K562 (cell line): ENCODE data around the gene MAP1LC3B. TPM values are rescaled to one million over a fixed set of nuclear protein-coding genes. Genes with fewer than 3 reads are reported as not detected.

ENCODE experiments used
- ATAC-seq: fragments of 200-7000 bp; cut with Tn5 transposase; 3 replicates; pipeline ENCODE4 v1.9.1; 2020; ENCODE audit warnings: moderate library complexity
- BruUV-seq: library from RNA; stranded (reverse); fragments of 400-500 nt; replicated peaks from 2 replicates; lab custom pipeline; 2021; lab: Mats Ljungman, UMichigan
- CTCF ChIA-PET: fragments of 300-600 bp; formaldehyde crosslinking; extraction: SDS; loops from one replicate; lab custom pipeline; 2021; ENCODE audit warnings: low intra/inter-chr PET ratio; lab: Yijun Ruan, JAX
- POLR2A ChIA-PET: fragments of 300-600, 350-650 bp; sonication (Branson Sonifier 250); formaldehyde crosslinking; extraction: SDS; loops from one replicate; lab custom pipeline; 2021; ENCODE audit warnings: antibody characterized with exemption, inconsistent platforms; lab: Yijun Ruan, JAX
- DNase-seq, 4 experiments: peaks; one replicate each; pipeline versions ENCODE4 v3.0.0 to v3.0.0-alpha.2; 2011 to 2018; ENCODE audit warnings: low spot score in 3 of 4, mixed read lengths in 3 of 4; ENCODE audit errors: extremely low read depth in 1 of 4
- FAIRE-seq: peaks from 2 replicates; lab custom pipeline; 2011; peaks lifted over from hg19 to GRCh38; lab: Jason Lieb, UNC
- H2AFZ ChIP-seq: 2 replicates; pipeline ENCODE4 v1.6.0; 2011; ENCODE audit warnings: low read depth, low read length, control low read depth, inconsistent platforms
- H3K27ac ChIP-seq: fragments of 200-600 bp; 3 replicates; pipeline ENCODE4 v1.8.0; 2011; ENCODE audit warnings: low read depth, mild to moderate bottlenecking, control low read depth, inconsistent platforms, low read length, moderate library complexity, mixed read lengths; ENCODE audit errors: extremely low read depth
- H3K27me3 ChIP-seq, 2 experiments: fragments of 300-600 bp in 1 of 2; 2 replicates in 1 of 2; 3 replicates in 1 of 2; pipeline versions ENCODE4 v1.6.0 to v1.8.0; 2011; ENCODE audit warnings: inconsistent platforms in 2 of 2, low read length in 2 of 2, mild to moderate bottlenecking in 1 of 2, mixed read lengths in 1 of 2, moderate library complexity in 1 of 2; ENCODE audit not compliant: control insufficient read depth in 2 of 2, insufficient read depth in 2 of 2
- H3K36me3 ChIP-seq: fragments of 300-600 bp; 3 replicates; pipeline ENCODE4 v1.8.0; 2011; ENCODE audit warnings: mild to moderate bottlenecking, low read length, inconsistent platforms; ENCODE audit not compliant: control insufficient read depth, insufficient read depth
- H3K4me1 ChIP-seq, 2 experiments: fragments of 200-600 bp in 1 of 2; replicated peaks in 1 of 2; 2 replicates in 1 of 2; 3 replicates in 1 of 2; pipeline versions ENCODE4 v1.5.1 to v1.8.0; 2011; ENCODE audit warnings: inconsistent platforms in 2 of 2, low read length in 2 of 2, mild to moderate bottlenecking in 1 of 2, mixed read lengths in 1 of 2, moderate library complexity in 1 of 2; ENCODE audit not compliant: control insufficient read depth in 2 of 2, insufficient read depth in 2 of 2
- H3K4me2 ChIP-seq: 2 replicates; pipeline ENCODE4 v1.6.1; 2011; ENCODE audit warnings: low read length, control low read depth, inconsistent platforms, mixed read lengths; ENCODE audit not compliant: insufficient read depth
- H3K4me3 ChIP-seq: fragments of 200-600 bp; sonication (generic), shearing (Covaris generic); 2 replicates; pipeline ENCODE4 v1.5.1; 2016; ENCODE audit warnings: control low read depth, inconsistent platforms
- H3K79me2 ChIP-seq: fragments of 200-600 bp; 3 replicates; pipeline ENCODE4 v1.8.0; 2011; ENCODE audit warnings: low read length, inconsistent platforms; ENCODE audit not compliant: control insufficient read depth, insufficient read depth
- H3K9ac ChIP-seq, 2 experiments: 2 replicates each; pipeline versions ENCODE4 v1.6.0 to v1.6.1; 2011; ENCODE audit warnings: low read depth in 2 of 2, low read length in 2 of 2, control low read depth in 1 of 2, inconsistent platforms in 1 of 2, mild to moderate bottlenecking in 1 of 2, mixed read lengths in 1 of 2; ENCODE audit not compliant: insufficient read depth in 1 of 2
- H3K9me1 ChIP-seq: one replicate; pipeline ENCODE4 v1.6.0; 2011; ENCODE audit warnings: inconsistent platforms, mild to moderate bottlenecking, low read length, moderate library complexity; ENCODE audit not compliant: control insufficient read depth, insufficient read depth
- H3K9me3 ChIP-seq: replicated peaks from 2 replicates; pipeline ENCODE4 v1.5.1; 2011; ENCODE audit warnings: low read depth, low read length, inconsistent platforms; ENCODE audit not compliant: control insufficient read depth, insufficient read depth
- H4K20me1 ChIP-seq: replicated peaks from 2 replicates; pipeline ENCODE4 v1.6.1; 2011; ENCODE audit warnings: low read length, inconsistent platforms, mixed read lengths; ENCODE audit not compliant: control insufficient read depth, insufficient read depth
- ATF2 ChIP-seq: sonication (generic); formaldehyde crosslinking; IDR thresholded peaks from 2 replicates; pipeline ENCODE4 v1.8.1; 2022; ENCODE audit warnings: missing genetic modification reagents
- ATF4 ChIP-seq: fragments of 450-650 bp; formaldehyde crosslinking; IDR thresholded peaks from 2 replicates; pipeline ENCODE4 v1.4.0; 2022; ENCODE audit warnings: mild to moderate bottlenecking, moderate library complexity
- DLX4 ChIP-seq: fragments of 250-450 bp; sonication (Bioruptor Pico); IDR thresholded peaks from 2 replicates; pipeline ENCODE4 v1.6.1; 2021; ENCODE audit warnings: mild to moderate bottlenecking
- HDAC6 ChIP-seq: IDR thresholded peaks from 2 replicates; pipeline ENCODE4 v1.6.1; 2012; ENCODE audit warnings: low read depth, mild to moderate bottlenecking, control low read depth, inconsistent platforms, low read length, moderate library complexity
- TEAD1 ChIP-seq, 2 experiments: fragments of 450-650 bp in 1 of 2; sonication (generic) in 1 of 2; formaldehyde crosslinking; IDR thresholded peaks; 2 replicates each; pipeline versions ENCODE4 v1.4.0 to v1.8.0; 2020 to 2022; ENCODE audit warnings: mild to moderate bottlenecking in 2 of 2, missing genetic modification reagents in 1 of 2
- ZBTB8A ChIP-seq: fragments of 450-650 bp; IDR thresholded peaks from 2 replicates; pipeline ENCODE4 v1.6.1; 2018; ENCODE audit warnings: mild to moderate bottlenecking, moderate library complexity; ENCODE audit not compliant: partially characterized antibody
- ZKSCAN1 ChIP-seq: fragments of 150-350 bp; IDR thresholded peaks from 2 replicates; pipeline ENCODE4 v1.6.1; 2016; ENCODE audit warnings: low read depth, low read length
- WGBS: fragments of 100-300 bp; shearing (Covaris generic); methylation state at CpG from one replicate; pipeline ENCODE4 v1.1.6; 2016; ENCODE audit warnings: low coverage, mixed read lengths; ENCODE audit not compliant: insufficient coverage; ENCODE audit errors: missing lambda C conversion rate; 5-methylcytosine and 5-hydroxymethylcytosine counted together
- in situ Hi-C: fragments of 300-500 bp; cut with MboI; formaldehyde crosslinking; loops from 4 replicates; pipeline ENCODE4 v1.15.0; 2018; ENCODE audit warnings: inconsistent platforms, mixed read lengths
- intact Hi-C: fragments of 100-400 bp; cut with micrococcal nuclease; formaldehyde crosslinking; loops from 2 replicates; pipeline ENCODE4 v1.14.2; 2022
- polyA plus RNA-seq, 8 experiments: library from polyadenylated mRNA; depleted of rRNA in 4 of 8; stranded (reverse) in 5 of 8; unstranded in 3 of 8; fragments of >200 nt; fragmentation: Nextera tagmentation in 2 of 8; fragmentation: Illumina TruSeq in 1 of 8; extraction: Ambion mirVana in 2 of 8; extraction: Trizol in 1 of 8; gene quantifications; 2 replicates each; pipeline versions ENCODE4 v1.2.1 to v1.2.3, GENCODE V29; 2011 to 2014; ENCODE audit warnings: inconsistent platforms in 1 of 8, missing spikeins in 1 of 8
- total RNA-seq, 7 experiments: library from RNA; depleted of rRNA in 6 of 7; stranded (reverse); fragments of >200 nt in 6 of 7; fragmentation: Illumina TruSeq in 2 of 7; extraction: Trizol in 2 of 7; gene quantifications; 2 replicates each; pipeline versions ENCODE4 v1.2.1 to v1.2.3, GENCODE V29; 2011 to 2021; ENCODE audit warnings: low replicate concordance in 1 of 7

Gene MAP1LC3B
- total and polyA plus RNA-seq, 9 of the 15 experiments (the other 6 are each of a cell fraction or from before 2014, with no cell fraction given) = 16.0 to 81.5 (median 36.7) TPM

- no peaks in the 10 kb centered on the region for H3K79me2 ChIP-seq
- H3K4me1 ChIP-seq = peaks cover 0 to 7% of the 10 kb centered on the region in 2 experiments; a peak in 1 of 5 replicates
- H3K9me1 ChIP-seq = no peaks in the 10 kb centered on the region
- ATAC-seq (no peak), FAIRE-seq (no peak), DNase-seq (no peak)
- no peaks in the 10 kb centered on the region for H3K9me3 ChIP-seq
- CTCF ChIA-PET = no interaction called here
- no peak overlapping the region for H2AFZ ChIP-seq
- no TSS peak for BruUV-seq
- H3K27ac ChIP-seq = no peak overlapping the region
- 0 out of 2 replicates have a peak, but pooled peaks cover under 1% of the 10 kb centered on the region for H4K20me1 ChIP-seq
- 83% methylated on average over 23 of the region's 31 CpGs for WGBS
- no peak overlapping the region for H3K4me2 ChIP-seq
- peaks cover 56% of the 10 kb centered on the region; the same call in 2 of the 3 replicates for H3K36me3 ChIP-seq
- H3K4me3 ChIP-seq = no peak overlapping the region
- TF ChIP-seq ZBTB8A = no peak
- no peak for TF ChIP-seq ZKSCAN1
- no peak for TF ChIP-seq TEAD1 (CRISPR knock-in tag; IDR thresholded peaks at IDR 0.05)
- no peak for TF ChIP-seq DLX4 (CRISPR knock-in tag)
- no peak for TF ChIP-seq ATF2 (CRISPR knock-in tag)
- no peak for TF ChIP-seq HDAC6
- no peak for TF ChIP-seq ATF4 (CRISPR knock-in tag)
- H3K9ac ChIP-seq = no peak overlapping the region
- no peaks in the 10 kb centered on the region; a peak in 1 of 5 replicates for H3K27me3 ChIP-seq
- POLR2A ChIA-PET = interaction anchor here (0.5 to 1.9 kb wide), 5 partner anchors 11 to 112 kb away, joined by 3 to 9 read pairs (median 3); no protein-coding TSS in a partner anchor
- in situ Hi-C loops = no loop called here
- intact Hi-C loops = loop anchor here (10.0 kb wide), 1 partner anchor 152 kb away; no protein-coding TSS in a partner anchor
Measured at GRCh38 chr16:87412371-87412995, 20.3 kb downstream of the MAP1LC3B start.
